T-helper 17 cell (primary cell): ENCODE measurements around the gene GABBR2. TPM values are rescaled to one million over a fixed set of nuclear protein-coding genes. Genes with fewer than 3 reads are reported as not detected.
"Not testable (repeated sequence)": the region's sequence is repeated elsewhere in the genome, so short reads cannot be mapped to it uniquely, and the experiment has no call there.

ENCODE experiments used
- ATAC-seq: fragments of 150-1000 bp; cut with Tn5 transposase; 2 replicates; pipeline ENCODE4 v1.10.0; 2021; ENCODE audit warnings: mild to moderate bottlenecking, moderate library complexity
- DNase-seq, 3 donors: peaks; one replicate each; pipeline versions ENCODE4 v3.0.0 to v3.0.0-alpha.2; 2020 to 2021
- H3K9me3 ChIP-seq: one replicate; pipeline ENCODE4 v1.7.0; 2013; ENCODE audit warnings: low read length, mild to moderate bottlenecking; ENCODE audit not compliant: control insufficient read depth, poor library complexity, severe bottlenecking
- H3K27ac Mint-ChIP-seq: one replicate; pipeline ENCODE4 v1.8.0; 2022; ENCODE audit warnings: mild to moderate bottlenecking, moderate library complexity, mixed read lengths
- H3K27me3 Mint-ChIP-seq: one replicate; pipeline ENCODE4 v1.8.0; 2022; ENCODE audit warnings: mixed read lengths
- H3K36me3 Mint-ChIP-seq: one replicate; pipeline ENCODE4 v1.8.0; 2022; ENCODE audit warnings: low read depth, mixed read lengths
- H3K4me1 Mint-ChIP-seq: one replicate; pipeline ENCODE4 v1.8.0; 2022; ENCODE audit warnings: mild to moderate bottlenecking, mixed read lengths
- H3K4me3 Mint-ChIP-seq: one replicate; pipeline ENCODE4 v1.8.0; 2022; ENCODE audit warnings: mild to moderate bottlenecking, moderate library complexity, mixed read lengths
- total RNA-seq, 4 donors: library from RNA in 2 of 4; stranded (reverse) in 2 of 4; gene quantifications; one replicate each; pipeline ENCODE4 v1.2.3 and lab custom pipeline; 2022 to 2026

The GABBR2 gene
- total RNA-seq, 2 donors from 2014 or later: not detected

GRCh38 chr9:98502311-98502975 lies 206.3 kb downstream of the GABBR2 start:
- no peak for DNase-seq
- no peaks in the 10 kb centered on the region for H3K9me3 ChIP-seq
- Mint-ChIP-seq H3K4me1 (peaks cover 9% of the 10 kb centered on the region), H3K36me3 (no peaks in the 10 kb centered on the region), H3K27ac (no peak overlapping the region), H3K27me3 (peaks cover 65% of the 10 kb centered on the region), H3K4me3 (no peak overlapping the region)
- no peak for ATAC-seq

GRCh38 chr9:98501819-98502218 lies 206.9 kb downstream of the GABBR2 start:
- ATAC-seq (no peak), DNase-seq (no peak)
- no peak overlapping the region for H3K4me3 Mint-ChIP-seq
- peaks cover 9% of the 10 kb centered on the region for H3K4me1 Mint-ChIP-seq
- H3K9me3 ChIP-seq: no peaks in the 10 kb centered on the region
- H3K27me3 Mint-ChIP-seq: peaks cover 63% of the 10 kb centered on the region
- no peaks in the 10 kb centered on the region for H3K36me3 Mint-ChIP-seq
- H3K27ac Mint-ChIP-seq: no peak overlapping the region

- H3K4me1 Mint-ChIP-seq, H3K27ac Mint-ChIP-seq, H3K9me3 ChIP-seq, ATAC-seq, H3K36me3 Mint-ChIP-seq, DNase-seq, H3K4me3 Mint-ChIP-seq: not testable (repeated sequence)
- peaks cover 66% of the 10 kb centered on the region for H3K27me3 Mint-ChIP-seq
Observed at GRCh38 chr9:98501259-98501658, 207.5 kb downstream of the GABBR2 start.

- no peaks in the 10 kb centered on the region for H3K9me3 ChIP-seq
- H3K4me3 Mint-ChIP-seq: no peak overlapping the region
- DNase-seq (no peak), ATAC-seq (no peak)
- no peak overlapping the region for H3K27ac Mint-ChIP-seq
- H3K27me3 Mint-ChIP-seq: peaks cover 62% of the 10 kb centered on the region
- peaks cover 9% of the 10 kb centered on the region for H3K4me1 Mint-ChIP-seq
- no peaks in the 10 kb centered on the region for H3K36me3 Mint-ChIP-seq
Observed at GRCh38 chr9:98500337-98500919, 208.3 kb downstream of the GABBR2 start.

GRCh38 chr9:98495530-98495929 lies 213.2 kb downstream of the GABBR2 start:
- peaks cover 4% of the 10 kb centered on the region for H3K4me1 Mint-ChIP-seq
- no peak overlapping the region for H3K27ac Mint-ChIP-seq
- DNase-seq (no peak), ATAC-seq (no peak)
- no peaks in the 10 kb centered on the region for H3K36me3 Mint-ChIP-seq
- H3K4me3 Mint-ChIP-seq: no peak overlapping the region
- H3K27me3 Mint-ChIP-seq: peaks cover 47% of the 10 kb centered on the region
- H3K9me3 ChIP-seq: no peaks in the 10 kb centered on the region

- Mint-ChIP-seq H3K36me3 (no peaks in the 10 kb centered on the region), H3K27me3 (peaks cover 47% of the 10 kb centered on the region), H3K4me1 (peaks cover 4% of the 10 kb centered on the region), H3K4me3 (no peak overlapping the region), H3K27ac (no peak overlapping the region)
- ATAC-seq (no peak), DNase-seq (no peak)
- no peaks in the 10 kb centered on the region for H3K9me3 ChIP-seq
Observed at GRCh38 chr9:98494852-98495251, 213.9 kb downstream of the GABBR2 start.

GRCh38 chr9:98491828-98492227 lies 216.9 kb downstream of the GABBR2 start:
- H3K27me3 Mint-ChIP-seq: peaks cover 28% of the 10 kb centered on the region
- no peaks in the 10 kb centered on the region for H3K9me3 ChIP-seq
- H3K4me1 Mint-ChIP-seq: peaks cover 4% of the 10 kb centered on the region
- no peak for ATAC-seq
- H3K36me3 Mint-ChIP-seq: no peaks in the 10 kb centered on the region
- H3K4me3 Mint-ChIP-seq: no peak overlapping the region
- DNase-seq: no peak
- H3K27ac Mint-ChIP-seq: no peak overlapping the region

- Mint-ChIP-seq H3K4me3 (no peak overlapping the region), H3K27ac (no peak overlapping the region), H3K27me3 (peaks cover 27% of the 10 kb centered on the region), H3K4me1 (peaks cover 4% of the 10 kb centered on the region), H3K36me3 (no peaks in the 10 kb centered on the region)
- DNase-seq (no peak), ATAC-seq (no peak)
- H3K9me3 ChIP-seq: no peaks in the 10 kb centered on the region
Observed at GRCh38 chr9:98491231-98491651, 217.5 kb downstream of the GABBR2 start.

- no peaks in the 10 kb centered on the region for H3K9me3 ChIP-seq
- Mint-ChIP-seq H3K27ac (no peak overlapping the region), H3K36me3 (no peaks in the 10 kb centered on the region), H3K27me3 (peaks cover 36% of the 10 kb centered on the region), H3K4me1 (peaks cover 4% of the 10 kb centered on the region), H3K4me3 (no peak overlapping the region)
- DNase-seq: no peak
- ATAC-seq: no peak
Observed at GRCh38 chr9:98488571-98489312, 220.0 kb downstream of the GABBR2 start.

GRCh38 chr9:98485706-98486105 lies 223.0 kb downstream of the GABBR2 start:
- H3K4me3 Mint-ChIP-seq: no peak overlapping the region
- no peak overlapping the region for H3K27ac Mint-ChIP-seq
- H3K27me3 Mint-ChIP-seq: peaks cover 53% of the 10 kb centered on the region
- H3K4me1 Mint-ChIP-seq: no peaks in the 10 kb centered on the region
- no peaks in the 10 kb centered on the region for H3K36me3 Mint-ChIP-seq
- no peak for DNase-seq
- ATAC-seq: no peak
- no peaks in the 10 kb centered on the region for H3K9me3 ChIP-seq

GRCh38 chr9:98484162-98484561 lies 224.6 kb downstream of the GABBR2 start:
- no peaks in the 10 kb centered on the region for H3K36me3 Mint-ChIP-seq
- no peaks in the 10 kb centered on the region for H3K4me1 Mint-ChIP-seq
- no peak overlapping the region for H3K4me3 Mint-ChIP-seq
- no peaks in the 10 kb centered on the region for H3K9me3 ChIP-seq
- peaks cover 66% of the 10 kb centered on the region for H3K27me3 Mint-ChIP-seq
- peak overlapping the region; percentile 1 for H3K27ac Mint-ChIP-seq
- DNase-seq (no peak), ATAC-seq (no peak)

GRCh38 chr9:98482226-98482625 lies 226.5 kb downstream of the GABBR2 start:
- DNase-seq (no peak), ATAC-seq (no peak)
- Mint-ChIP-seq H3K4me1 (no peaks in the 10 kb centered on the region), H3K4me3 (no peak overlapping the region), H3K27me3 (peaks cover 67% of the 10 kb centered on the region), H3K27ac (no peak overlapping the region), H3K36me3 (no peaks in the 10 kb centered on the region)
- no peaks in the 10 kb centered on the region for H3K9me3 ChIP-seq

- ATAC-seq (no peak), DNase-seq (no peak)
- Mint-ChIP-seq H3K4me3 (no peak overlapping the region), H3K36me3 (no peaks in the 10 kb centered on the region), H3K27me3 (peaks cover 67% of the 10 kb centered on the region), H3K4me1 (no peaks in the 10 kb centered on the region), H3K27ac (no peak overlapping the region)
- no peaks in the 10 kb centered on the region for H3K9me3 ChIP-seq
Observed at GRCh38 chr9:98481676-98482075, 227.1 kb downstream of the GABBR2 start.
